GM06990 (cell line): ENCODE measurements around the gene CACHD1.

ENCODE experiments used
- DNase-seq: peaks from one replicate; pipeline ENCODE4 v3.0.0-alpha.2; 2011; ENCODE audit not compliant: insufficient read length; ENCODE audit errors: extremely low read depth
- H3K27me3 ChIP-seq: replicated peaks from 2 replicates; pipeline ENCODE4 v1.6.0; 2011; ENCODE audit warnings: low read length; ENCODE audit not compliant: control insufficient read depth, insufficient read depth
- H3K36me3 ChIP-seq: 2 replicates; pipeline ENCODE4 v1.5.1; 2011; ENCODE audit warnings: low read length; ENCODE audit not compliant: control insufficient read depth, insufficient read depth
- H3K4me3 ChIP-seq: replicated peaks from 2 replicates; pipeline ENCODE4 v1.5.1; 2011; ENCODE audit warnings: low read depth, mild to moderate bottlenecking, control low read depth, low read length
- TF ChIP-seq, protein P1 (sequence below): IDR thresholded peaks from 2 replicates; pipeline ENCODE4 v1.5.1; 2011; ENCODE audit warnings: low read length, control low read depth, mild to moderate bottlenecking, inconsistent platforms; ENCODE audit not compliant: insufficient read depth, poor library complexity, severe bottlenecking

Gene CACHD1

DNA sequence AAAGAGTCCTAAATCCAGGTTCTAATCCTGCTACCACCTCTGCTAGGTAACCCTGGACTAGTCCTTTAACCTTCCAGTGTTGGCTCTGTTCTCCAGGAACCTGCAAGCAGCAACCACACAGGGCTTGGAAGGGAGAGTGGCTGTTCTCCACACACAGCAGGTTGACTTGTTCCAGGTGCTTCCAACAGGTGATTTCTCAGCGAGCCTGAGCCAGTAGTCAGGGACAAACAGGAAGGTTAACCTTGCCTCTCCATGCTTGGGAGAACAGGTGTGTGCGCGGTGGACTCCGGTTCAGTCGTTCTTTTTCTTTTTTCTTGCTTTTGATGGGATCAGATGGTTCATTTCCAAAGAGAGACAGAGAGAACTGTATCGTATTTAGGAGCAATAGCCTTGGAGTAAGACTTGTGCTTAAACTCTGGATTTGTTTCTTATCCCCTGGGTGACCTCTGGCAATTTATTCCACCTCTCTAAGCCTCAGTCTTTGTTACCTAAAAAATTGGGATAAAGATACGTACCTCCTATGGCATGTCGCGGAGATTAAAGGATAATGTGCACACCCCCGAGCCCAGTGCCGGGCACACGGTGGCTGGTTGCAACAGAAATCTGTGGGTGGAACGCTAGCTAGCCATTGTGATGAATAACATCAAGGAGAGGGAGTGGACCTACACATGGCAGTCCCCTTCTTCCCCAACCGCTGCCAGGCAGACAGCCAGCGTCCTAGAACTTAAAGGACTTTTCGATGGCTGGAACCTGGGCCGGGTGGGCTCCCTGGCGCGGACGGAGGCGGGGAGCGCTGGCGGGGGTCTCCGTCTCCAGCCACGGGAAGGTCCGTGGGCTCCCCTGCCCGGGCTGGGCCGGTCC, 583 bp upstream of the CACHD1 start:
- peak overlapping the region; percentile 47; the same call in 1 of the 2 replicates for H3K4me3 ChIP-seq
- no peaks in the 10 kb centered on the region for H3K36me3 ChIP-seq
- H3K27me3 ChIP-seq: no peaks in the 10 kb centered on the region; the same call in none of the 2 replicates
- no peak for DNase-seq
- TF ChIP-seq, protein P1, sequence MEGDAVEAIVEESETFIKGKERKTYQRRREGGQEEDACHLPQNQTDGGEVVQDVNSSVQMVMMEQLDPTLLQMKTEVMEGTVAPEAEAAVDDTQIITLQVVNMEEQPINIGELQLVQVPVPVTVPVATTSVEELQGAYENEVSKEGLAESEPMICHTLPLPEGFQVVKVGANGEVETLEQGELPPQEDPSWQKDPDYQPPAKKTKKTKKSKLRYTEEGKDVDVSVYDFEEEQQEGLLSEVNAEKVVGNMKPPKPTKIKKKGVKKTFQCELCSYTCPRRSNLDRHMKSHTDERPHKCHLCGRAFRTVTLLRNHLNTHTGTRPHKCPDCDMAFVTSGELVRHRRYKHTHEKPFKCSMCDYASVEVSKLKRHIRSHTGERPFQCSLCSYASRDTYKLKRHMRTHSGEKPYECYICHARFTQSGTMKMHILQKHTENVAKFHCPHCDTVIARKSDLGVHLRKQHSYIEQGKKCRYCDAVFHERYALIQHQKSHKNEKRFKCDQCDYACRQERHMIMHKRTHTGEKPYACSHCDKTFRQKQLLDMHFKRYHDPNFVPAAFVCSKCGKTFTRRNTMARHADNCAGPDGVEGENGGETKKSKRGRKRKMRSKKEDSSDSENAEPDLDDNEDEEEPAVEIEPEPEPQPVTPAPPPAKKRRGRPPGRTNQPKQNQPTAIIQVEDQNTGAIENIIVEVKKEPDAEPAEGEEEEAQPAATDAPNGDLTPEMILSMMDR: no peak

DNA sequence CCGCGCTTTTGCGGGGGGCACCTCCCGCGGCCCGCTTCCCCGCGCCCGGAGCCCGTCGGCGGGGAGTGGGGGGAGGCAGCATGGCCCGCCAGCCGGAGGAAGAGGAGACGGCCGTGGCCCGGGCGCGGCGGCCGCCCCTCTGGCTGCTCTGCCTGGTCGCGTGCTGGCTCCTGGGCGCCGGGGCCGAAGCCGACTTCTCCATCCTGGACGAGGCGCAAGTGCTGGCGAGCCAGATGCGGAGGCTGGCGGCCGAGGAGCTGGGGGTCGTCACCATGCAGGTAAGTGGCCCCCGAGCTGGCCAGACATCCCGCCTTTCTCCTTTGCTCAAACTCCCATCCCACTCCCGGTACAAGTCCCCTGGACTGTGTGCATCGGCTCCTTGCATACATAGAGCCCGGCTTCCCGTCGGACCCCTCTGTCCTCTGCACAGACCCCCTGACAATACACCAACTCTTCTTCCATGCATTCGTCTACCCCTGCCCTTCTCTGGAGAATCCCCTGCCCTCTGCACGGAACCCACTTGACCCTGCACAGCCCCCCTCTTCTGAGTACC, 812 bp downstream of the CACHD1 start:
- no peaks in the 10 kb centered on the region; the same call in none of the 2 replicates for H3K27me3 ChIP-seq
- peak overlapping the region; percentile 47; the same call in 1 of the 2 replicates for H3K4me3 ChIP-seq
- TF ChIP-seq, protein P1: no peak
- no peaks in the 10 kb centered on the region for H3K36me3 ChIP-seq
- DNase-seq: peak; percentile 15

DNA sequence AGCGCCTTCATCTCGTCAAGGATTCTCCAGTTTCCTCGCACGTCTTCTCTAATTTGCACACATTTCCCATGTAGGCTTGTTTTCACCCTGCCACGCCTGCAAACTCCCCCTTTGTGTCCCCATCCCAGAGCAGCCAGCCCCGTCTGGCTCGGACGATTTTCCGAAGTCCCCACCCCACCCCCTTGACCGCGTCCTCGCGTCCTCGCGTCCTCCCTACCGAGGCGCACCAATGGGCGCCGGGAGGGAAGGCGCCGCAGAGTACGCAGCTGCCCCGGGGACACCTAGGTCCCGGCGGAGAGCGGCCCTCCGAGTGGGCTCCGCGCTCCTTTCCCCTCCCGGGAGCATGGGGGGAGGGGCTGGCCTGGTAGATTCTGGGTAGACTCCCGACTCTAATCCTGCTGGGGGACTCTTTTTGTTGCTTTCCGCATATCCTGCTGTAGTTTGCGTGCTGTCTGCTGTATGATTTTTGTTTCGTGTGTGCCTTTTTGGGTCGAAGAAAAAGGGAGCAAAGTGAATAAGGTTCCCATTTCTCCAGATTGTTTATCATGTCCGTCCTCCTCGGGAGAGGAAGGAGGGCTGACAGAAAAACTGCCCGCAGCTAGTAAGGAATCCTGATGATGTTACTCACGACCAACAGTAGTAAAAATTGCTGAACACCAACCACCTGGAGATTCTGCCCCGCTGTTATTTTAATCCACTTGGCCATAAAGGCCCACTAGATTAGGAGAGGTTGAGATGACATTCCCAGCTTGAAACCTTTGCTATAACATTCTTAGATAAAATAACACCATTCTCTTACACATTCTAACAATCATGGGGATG, 1.5 kb downstream of the CACHD1 start:
- H3K27me3 ChIP-seq: no peaks in the 10 kb centered on the region; the same call in none of the 2 replicates
- H3K4me3 ChIP-seq: no peak overlapping the region
- peak; percentile 7 for DNase-seq
- H3K36me3 ChIP-seq: no peaks in the 10 kb centered on the region
- TF ChIP-seq, protein P1: no peak

DNA sequence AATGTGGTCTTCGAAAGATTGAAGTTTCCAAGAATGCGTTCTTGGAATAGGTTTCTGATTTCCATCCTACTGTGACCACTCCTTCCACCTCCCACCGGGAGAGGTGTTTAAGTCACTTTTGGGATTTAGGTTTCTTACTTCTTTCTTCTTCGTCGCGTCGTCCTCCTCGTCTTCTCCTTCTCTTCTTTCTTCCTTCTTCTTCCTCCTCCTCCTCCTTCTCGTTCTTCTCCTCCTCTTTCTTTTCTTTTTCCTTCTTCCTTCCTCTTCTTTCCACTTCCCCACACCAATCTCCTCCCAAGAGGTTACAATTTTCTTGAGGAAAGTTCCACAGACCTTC, 2.1 kb downstream of the CACHD1 start:
- H3K4me3 ChIP-seq: no peak overlapping the region

DNA sequence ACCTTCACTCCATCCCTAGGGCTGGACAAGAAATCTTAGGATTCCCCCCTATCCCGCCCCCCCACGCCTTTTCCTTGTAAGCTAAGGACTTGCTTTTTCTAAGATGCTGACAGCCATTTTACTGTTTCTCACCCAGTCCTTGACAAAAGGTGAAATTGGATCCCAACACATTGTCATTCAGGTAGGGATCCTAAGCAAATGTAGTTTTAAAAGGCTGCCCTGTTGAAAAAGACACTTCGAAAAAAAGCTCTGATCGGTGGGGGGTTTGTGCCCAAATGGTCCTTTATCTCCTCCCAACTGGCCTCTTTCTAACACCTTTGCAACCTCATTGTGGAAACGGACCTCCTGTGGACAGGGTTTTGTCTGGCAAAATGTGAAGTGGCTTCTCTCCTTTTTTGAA, 2.9 kb downstream of the CACHD1 start:
- TF ChIP-seq, protein P1: no peak
- Histone ChIP-seq H3K36me3 (no peaks in the 10 kb centered on the region), H3K27me3 (no peaks in the 10 kb centered on the region; the same call in none of the 2 replicates), H3K4me3 (no peak overlapping the region)
- DNase-seq: no peak

More for the DNA sequence above, 2.1 kb downstream of the CACHD1 start:
- Histone ChIP-seq H3K27me3 (no peaks in the 10 kb centered on the region; the same call in none of the 2 replicates), H3K36me3 (no peaks in the 10 kb centered on the region)
- TF ChIP-seq, protein P1: no peak
- no peak for DNase-seq
